ENCODE results near the gene MTIF3. TPM values are rescaled to one million over a fixed set of nuclear protein-coding genes. Genes with fewer than 3 reads are reported as not detected.

The MTIF3 gene
- total RNA-seq, 2 donors from 2014 or later = 26.0 to 51.1 TPM

- no peaks in the 10 kb centered on the region for H3K9me3 ChIP-seq
- no peaks in the 10 kb centered on the region for H3K4me1 ChIP-seq
- H3K27me3 ChIP-seq = no peaks in the 10 kb centered on the region
- ATAC-seq (no peak), DNase-seq (no peak)
- no peak overlapping the region for H3K27ac ChIP-seq
- 74 to 78% methylated on average over 5 of the region's 5 CpGs for WGBS, 2 donors
- H3K4me3 ChIP-seq = no peak overlapping the region
- TF ChIP-seq POLR2A (IDR thresholded peaks at IDR 0.05) = no peak
- no peak for TF ChIP-seq CTCF (IDR thresholded peaks at IDR 0.05)
- intact Hi-C loops (cut with DNase I) = no loop called here
- no peaks in the 10 kb centered on the region for H3K36me3 ChIP-seq (replicated peaks in 1 of 2; ENCODE audit: insufficient read depth in 1 of 2, low read depth in 2 of 2)
Measured at GRCh38 chr13:27465611-27466010, 15.2 kb upstream of the MTIF3 start.

- H3K27ac ChIP-seq = no peak overlapping the region
- intact Hi-C loops (cut with DNase I) = no loop called here
- WGBS, 2 donors = 68 to 76% methylated on average over 6 of the region's 6 CpGs
Measured at GRCh38 chr13:27463500-27463899, 13.1 kb upstream of the MTIF3 start.

GRCh38 chr13:27461940-27462584 lies 11.7 kb upstream of the MTIF3 start:
- DNase-seq (no peak), ATAC-seq (no peak)
- TF ChIP-seq POLR2A (IDR thresholded peaks at IDR 0.05) = no peak
- no peak for TF ChIP-seq CTCF (IDR thresholded peaks at IDR 0.05)
- Histone ChIP-seq H3K27ac (no peak overlapping the region), H3K36me3 (replicated peaks in 1 of 2; ENCODE audit: insufficient read depth in 1 of 2, low read depth in 2 of 2) (no peaks in the 10 kb centered on the region), H3K27me3 (no peaks in the 10 kb centered on the region), H3K4me1 (no peaks in the 10 kb centered on the region), H3K4me3 (no peak overlapping the region), H3K9me3 (no peaks in the 10 kb centered on the region)
- 80 to 82% methylated on average over 12 of the region's 12 CpGs for WGBS, 2 donors
- intact Hi-C loops (cut with DNase I) = no loop called here

More at GRCh38 chr13:27463500-27463899, 13.1 kb upstream of the MTIF3 start:
- ATAC-seq (no peak), DNase-seq (no peak)
- H3K27me3 ChIP-seq = no peaks in the 10 kb centered on the region
- no peaks in the 10 kb centered on the region for H3K4me1 ChIP-seq
- H3K9me3 ChIP-seq = no peaks in the 10 kb centered on the region
- no peak overlapping the region for H3K4me3 ChIP-seq
- TF ChIP-seq POLR2A (IDR thresholded peaks at IDR 0.05) = no peak
- no peak for TF ChIP-seq CTCF (IDR thresholded peaks at IDR 0.05)
- H3K36me3 ChIP-seq (replicated peaks in 1 of 2; ENCODE audit: insufficient read depth in 1 of 2, low read depth in 2 of 2) = no peaks in the 10 kb centered on the region

GRCh38 chr13:27455331-27455855 lies 5.0 kb upstream of the MTIF3 start:
- no peak for TF ChIP-seq POLR2A (IDR thresholded peaks at IDR 0.05)
- TF ChIP-seq CTCF (IDR thresholded peaks at IDR 0.05) = no peak
- no peak for DNase-seq
- intact Hi-C loops (cut with DNase I) = no loop called here
- peak overlapping the region in 3 of 4 donors; percentile 5 to 35 (median 28) for H3K27ac ChIP-seq
- H3K27me3 ChIP-seq = no peaks in the 10 kb centered on the region
- H3K36me3 ChIP-seq (replicated peaks in 1 of 2; ENCODE audit: insufficient read depth in 1 of 2, low read depth in 2 of 2) = no peaks in the 10 kb centered on the region
- peaks cover 7% of the 10 kb centered on the region for H3K4me1 ChIP-seq
- no peak overlapping the region for H3K4me3 ChIP-seq
- no peaks in the 10 kb centered on the region for H3K9me3 ChIP-seq
- no peak for ATAC-seq
- 18 to 21% methylated on average over 5 of the region's 5 CpGs for WGBS, 2 donors

Measured in body of pancreas (tissue), 4 donors.